Gastroesophageal sphincter (tissue), 3 donors: ENCODE results near the gene FOXN3.

Experiments
- CTCF ChIP-seq, 4 experiments: fragments of 200-600 bp in 2 of 4; fragments of 450-650 bp in 2 of 4; sonication (generic) in 1 of 4; IDR thresholded peaks; one replicate each; pipeline ENCODE4 v1.5.1; 2017 to 2019; ENCODE audit warnings: antibody characterized with exemption in 4 of 4, mild to moderate bottlenecking in 2 of 4, moderate library complexity in 2 of 4
- EP300 ChIP-seq: sonication (generic); formaldehyde crosslinking; IDR thresholded peaks from one replicate; pipeline ENCODE4 v1.6.1; 2017; ENCODE audit warnings: antibody characterized with exemption, mild to moderate bottlenecking
- POLR2A ChIP-seq, 2 donors: fragments of 450-650 bp; IDR thresholded peaks; one replicate each; pipeline ENCODE4 v1.6.1; 2017; ENCODE audit warnings: antibody characterized with exemption in 2 of 2, mild to moderate bottlenecking in 2 of 2, moderate library complexity in 1 of 2
- POLR2AphosphoS5 ChIP-seq: sonication (generic); formaldehyde crosslinking; IDR thresholded peaks from one replicate; pipeline ENCODE4 v1.6.1; 2017; ENCODE audit warnings: antibody characterized with exemption

- TF ChIP-seq POLR2AphosphoS5 (no peak), CTCF (IDR thresholded peaks at IDR 0.05) (no peak), POLR2A (IDR thresholded peaks at IDR 0.05) (no peak), EP300 (no peak)
Observed at GRCh38 chr14:89444516-89445125, 27.6 kb upstream of the FOXN3 start.
